ENCODE results near the gene LRP8.

The LRP8 gene

GRCh38 chr1:53259932-53260331 is 67.9 kb downstream of the LRP8 start:
- no peak for DNase-seq (ENCODE audit: low spot score)

GRCh38 chr1:53258216-53258615 is 69.7 kb downstream of the LRP8 start:
- no peak for DNase-seq (ENCODE audit: low spot score)

- no peak for DNase-seq (ENCODE audit: low spot score)
Observed at GRCh38 chr1:53257454-53258081, 70.3 kb downstream of the LRP8 start.

- DNase-seq (ENCODE audit: low spot score): no peak
Observed at GRCh38 chr1:53256511-53257453, 71.1 kb downstream of the LRP8 start.

- DNase-seq (ENCODE audit: low spot score): no peak
Observed at GRCh38 chr1:53255031-53255430, 72.8 kb downstream of the LRP8 start.

- DNase-seq (ENCODE audit: low spot score): no peak
Observed at GRCh38 chr1:53254011-53254640, 73.7 kb downstream of the LRP8 start.

GRCh38 chr1:53250325-53250724 is 77.5 kb downstream of the LRP8 start:
- DNase-seq (ENCODE audit: low spot score): no peak

- DNase-seq (ENCODE audit: low spot score): no peak
Observed at GRCh38 chr1:53249706-53250105, 78.2 kb downstream of the LRP8 start.

- DNase-seq (ENCODE audit: low spot score): peak; percentile 75
Observed at GRCh38 chr1:53246261-53247134, 81.4 kb downstream of the LRP8 start.

- no peak for DNase-seq (ENCODE audit: low spot score)
Observed at GRCh38 chr1:53244141-53244540, 83.7 kb downstream of the LRP8 start.

GRCh38 chr1:53242381-53242780 is 85.5 kb downstream of the LRP8 start:
- no peak for DNase-seq (ENCODE audit: low spot score)

GRCh38 chr1:53241828-53242227 is 86.0 kb downstream of the LRP8 start:
- no peak for DNase-seq (ENCODE audit: low spot score)

- peak; percentile 98 for DNase-seq (ENCODE audit: low spot score)
Observed at GRCh38 chr1:53238197-53239155, 89.4 kb downstream of the LRP8 start, which contains the start of gene MAGOH. Gene MAGOH, minus strand, starts transcription at chr1:53238518. Its CDS starts 70 bp downstream, at chr1:53238448.

- DNase-seq (ENCODE audit: low spot score): no peak
Observed at GRCh38 chr1:53237638-53238037, 90.2 kb downstream of the LRP8 start.

GRCh38 chr1:53220962-53221286 is 106.9 kb downstream of the LRP8 start:
- DNase-seq (ENCODE audit: low spot score): no peak

- peak; percentile 96 for DNase-seq (ENCODE audit: low spot score)
Observed at GRCh38 chr1:53220171-53220961, 107.5 kb downstream of the LRP8 start, which contains the start of gene CZIB. Gene CZIB, minus strand, starts transcription at chr1:53220634. Its CDS starts 59 bp downstream, at chr1:53220575.

GRCh38 chr1:53219711-53220110 is 108.2 kb downstream of the LRP8 start:
- DNase-seq (ENCODE audit: low spot score): no peak

- DNase-seq (ENCODE audit: low spot score): no peak
Observed at GRCh38 chr1:53218201-53218600, 109.7 kb downstream of the LRP8 start.

- no peak for DNase-seq (ENCODE audit: low spot score)
Observed at GRCh38 chr1:53214376-53214940, 113.4 kb downstream of the LRP8 start.
